ENCODE measurements around the gene MTAP.

The MTAP gene

DNA sequence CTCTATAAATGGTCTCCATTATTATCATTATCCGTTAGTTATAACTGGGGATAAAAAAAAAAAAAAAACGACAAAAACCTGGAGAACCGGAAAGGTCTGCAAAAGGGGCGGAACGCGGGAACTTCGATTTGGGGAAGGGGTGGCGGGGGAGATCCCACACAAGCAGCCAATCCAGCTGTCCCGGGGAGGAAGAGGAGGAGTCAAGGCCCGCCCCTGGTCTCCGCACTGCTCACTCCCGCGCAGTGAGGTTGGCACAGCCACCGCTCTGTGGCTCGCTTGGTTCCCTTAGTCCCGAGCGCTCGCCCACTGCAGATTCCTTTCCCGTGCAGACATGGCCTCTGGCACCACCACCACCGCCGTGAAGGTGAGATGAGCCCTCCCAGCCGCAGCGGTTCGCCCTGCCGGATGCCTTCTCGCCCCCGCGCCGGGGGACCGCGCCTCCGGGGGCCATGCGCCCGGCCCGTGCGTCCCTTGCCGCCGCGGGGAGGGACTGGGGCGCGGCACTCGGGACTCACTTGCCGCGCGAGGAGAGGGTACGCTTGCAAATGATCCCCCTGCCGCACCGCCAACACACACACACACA lies at the start of gene MTAP:
Gene MTAP (plus strand): TSS at position 219 of the 583 bp plus-strand sequence. CDS start 113 bp downstream, at position 332.
- DNase-seq (ENCODE audit: low read depth in 1 of 2, low spot score in 1 of 2), result peak; percentile 36 to 47

DNA sequence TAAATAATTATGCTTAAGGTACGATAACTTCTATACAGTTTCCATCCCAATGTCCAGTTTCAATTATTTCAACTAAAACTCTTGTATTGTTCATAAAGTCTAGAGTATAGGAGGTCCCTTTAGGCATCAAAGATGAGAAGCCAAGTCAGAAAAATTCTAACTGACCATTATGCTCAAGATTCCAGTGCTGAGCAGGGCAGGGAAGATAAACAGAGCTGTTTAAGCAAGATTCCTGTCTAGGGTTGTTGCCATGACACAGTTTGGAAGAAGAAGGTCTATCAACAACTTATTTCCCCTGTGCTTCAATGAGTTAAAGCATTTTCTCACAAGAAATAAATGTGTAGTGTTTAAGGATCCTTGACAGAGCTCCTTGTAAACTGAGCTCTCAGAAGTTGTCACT lies 48.9 kb upstream of the MTAP start:
- DNase-seq (ENCODE audit: low read depth in 1 of 2, low spot score in 1 of 2), result no peak

DNA sequence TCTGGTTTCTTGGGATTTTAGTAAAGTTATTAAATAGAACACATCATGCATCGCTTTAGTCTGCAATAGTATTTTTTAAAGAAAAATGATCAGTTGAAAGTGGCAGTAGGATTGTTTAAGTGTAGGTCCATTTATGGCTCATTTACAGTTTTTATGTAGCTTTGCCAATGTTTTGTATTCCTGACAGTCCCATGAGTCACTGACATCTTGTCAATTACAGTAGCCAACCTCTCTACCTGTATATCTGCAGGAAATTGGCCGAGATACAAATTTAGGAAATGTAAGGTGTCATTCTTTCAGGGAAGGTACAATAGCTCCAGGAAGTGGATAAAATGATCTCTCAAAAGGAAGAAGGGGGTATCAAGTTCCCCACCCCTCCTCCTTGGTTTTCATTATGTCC lies 47.7 kb upstream of the MTAP start:
- no peak for DNase-seq (ENCODE audit: low read depth in 1 of 2, low spot score in 1 of 2)

DNA sequence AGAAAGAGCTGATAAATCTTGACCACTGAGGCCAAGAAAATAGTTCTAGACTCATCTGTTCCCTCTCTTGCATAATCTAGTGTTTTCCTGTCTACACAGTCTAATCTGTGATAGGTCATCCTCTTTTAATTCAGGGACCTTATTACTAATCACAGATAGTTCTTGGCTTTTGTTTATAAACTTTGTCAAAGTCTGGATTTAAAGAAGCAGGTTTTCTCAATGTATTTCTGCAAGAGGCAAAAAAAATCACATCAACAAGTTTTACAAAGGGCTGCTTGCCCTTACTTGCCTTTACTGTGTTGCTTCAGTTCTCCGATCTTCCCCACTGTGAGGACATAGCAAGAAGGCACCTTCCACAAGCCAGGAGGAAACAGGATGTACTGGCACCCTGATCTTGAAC lies 43.9 kb upstream of the MTAP start:
- DNase-seq (ENCODE audit: low read depth in 1 of 2, low spot score in 1 of 2), result no peak

DNA sequence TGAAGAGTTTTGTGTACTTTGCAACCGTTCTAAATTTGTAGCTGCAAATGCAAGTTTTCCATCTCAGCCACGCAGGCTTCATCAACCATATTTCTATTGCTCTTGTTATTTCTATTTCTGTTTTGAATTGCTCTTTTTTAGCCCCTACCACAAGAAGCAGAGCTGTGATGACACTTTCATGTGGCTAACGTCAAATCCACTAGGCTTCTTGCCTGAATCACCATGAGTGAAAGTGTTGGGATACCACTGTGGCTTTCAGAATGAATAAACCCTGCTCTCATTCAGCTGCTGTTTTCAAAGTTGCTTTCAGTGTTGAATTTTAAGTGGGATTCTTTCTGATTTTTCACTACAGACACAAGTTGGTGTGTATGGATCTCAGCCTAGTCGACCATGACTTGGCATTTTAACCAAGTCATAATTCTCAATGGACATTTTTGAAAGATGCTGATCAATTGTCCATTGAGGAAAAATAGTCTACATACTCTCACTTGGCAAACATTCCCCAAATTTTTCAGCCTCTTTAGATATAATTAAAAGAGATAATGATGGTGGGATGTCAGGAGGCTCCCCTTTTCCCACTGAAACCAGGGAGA lies 41.0 kb upstream of the MTAP start:
- no peak for DNase-seq (ENCODE audit: low read depth in 1 of 2, low spot score in 1 of 2)

DNA sequence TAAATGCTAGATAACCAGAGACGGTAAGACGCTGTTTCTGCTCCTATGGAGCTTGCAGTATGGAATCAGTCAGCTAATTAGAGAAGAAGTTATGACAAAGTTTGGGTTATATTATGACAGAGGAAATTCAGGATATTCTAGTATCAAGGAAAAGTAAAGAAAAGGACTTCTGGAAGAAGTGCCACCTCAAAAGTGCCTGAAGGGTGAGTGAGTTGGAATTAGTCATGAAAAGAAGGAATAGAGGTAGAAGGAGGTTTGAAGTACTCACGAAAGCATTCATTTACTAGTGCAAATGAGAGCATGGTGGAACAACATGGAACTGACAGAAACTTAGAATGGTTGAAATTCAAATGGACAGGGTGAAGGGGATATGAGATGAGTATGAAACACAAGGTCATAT lies 40.4 kb upstream of the MTAP start:
- DNase-seq (ENCODE audit: low read depth in 1 of 2, low spot score in 1 of 2), result no peak

DNA sequence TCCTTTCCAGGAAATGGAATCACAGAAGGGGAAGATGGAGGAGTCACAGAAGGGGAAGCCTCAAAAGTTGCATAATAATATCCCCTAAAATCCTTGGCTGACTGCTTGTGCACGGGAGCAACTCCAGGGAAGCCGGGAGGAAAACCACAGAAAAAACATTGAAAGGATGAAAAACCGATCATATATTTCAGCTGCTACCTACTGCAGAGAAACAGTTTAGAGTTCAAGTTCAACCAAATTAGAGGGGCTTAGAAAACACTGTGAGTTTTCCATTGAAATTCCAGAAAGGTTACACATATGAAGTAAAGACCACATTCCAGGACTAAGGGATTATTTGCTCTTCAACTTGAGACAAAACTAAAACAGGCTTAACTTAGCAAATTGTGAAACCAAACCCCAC lies 37.6 kb upstream of the MTAP start:
- no peak for DNase-seq (ENCODE audit: low read depth in 1 of 2, low spot score in 1 of 2)

DNA sequence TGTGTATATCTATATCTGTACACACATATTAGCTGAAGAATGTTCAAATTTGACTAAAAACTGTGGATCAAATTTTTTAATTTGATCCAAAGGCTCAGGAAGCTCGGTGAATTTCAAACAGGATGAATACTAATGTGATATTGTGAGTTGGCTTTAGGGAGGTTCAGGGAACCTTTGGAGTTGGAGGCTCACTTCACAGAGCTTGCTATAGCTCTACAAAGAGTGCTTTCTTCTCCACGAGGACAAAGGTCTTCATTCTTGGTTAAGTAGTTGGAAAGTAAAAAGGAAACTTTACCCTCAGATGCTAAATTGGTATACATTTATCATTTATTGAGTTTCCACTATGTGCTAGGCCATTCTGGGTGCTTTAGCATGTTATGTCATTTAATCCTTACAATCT lies 36.3 kb upstream of the MTAP start:
- no peak for DNase-seq (ENCODE audit: low read depth in 1 of 2, low spot score in 1 of 2)

DNA sequence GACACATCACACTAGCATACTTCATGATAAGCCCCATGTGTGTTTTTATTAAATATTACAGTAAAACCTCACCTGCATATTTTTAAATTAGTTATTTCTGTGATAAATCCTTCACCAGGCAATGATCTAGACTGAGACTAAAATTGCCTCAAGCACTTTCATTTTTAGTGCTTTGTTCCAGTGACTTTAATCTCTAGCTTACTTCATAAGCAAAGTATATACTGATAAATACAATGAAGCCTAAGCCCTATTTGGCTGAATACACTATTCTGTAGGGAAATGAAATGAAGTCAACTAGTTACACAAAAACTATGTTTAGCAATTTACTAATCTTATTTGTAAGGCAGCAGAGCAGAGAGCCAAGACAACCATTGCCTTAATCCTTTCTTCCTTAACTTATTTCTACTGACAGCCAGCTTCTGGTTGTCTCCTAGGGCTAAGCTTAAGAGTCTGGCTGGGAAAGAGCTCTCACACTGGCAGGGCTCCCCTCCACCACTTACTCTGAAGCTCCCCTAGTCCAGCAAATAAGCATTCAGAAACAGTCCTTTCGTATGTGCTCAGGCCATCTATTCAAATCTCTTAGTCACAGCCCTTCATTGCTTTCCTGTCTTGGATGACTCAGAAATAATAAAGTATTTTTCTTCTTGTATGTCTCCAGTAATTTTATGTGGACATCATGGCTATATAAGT lies 31.4 kb upstream of the MTAP start:
- DNase-seq (ENCODE audit: low read depth in 1 of 2, low spot score in 1 of 2), result no peak

DNA sequence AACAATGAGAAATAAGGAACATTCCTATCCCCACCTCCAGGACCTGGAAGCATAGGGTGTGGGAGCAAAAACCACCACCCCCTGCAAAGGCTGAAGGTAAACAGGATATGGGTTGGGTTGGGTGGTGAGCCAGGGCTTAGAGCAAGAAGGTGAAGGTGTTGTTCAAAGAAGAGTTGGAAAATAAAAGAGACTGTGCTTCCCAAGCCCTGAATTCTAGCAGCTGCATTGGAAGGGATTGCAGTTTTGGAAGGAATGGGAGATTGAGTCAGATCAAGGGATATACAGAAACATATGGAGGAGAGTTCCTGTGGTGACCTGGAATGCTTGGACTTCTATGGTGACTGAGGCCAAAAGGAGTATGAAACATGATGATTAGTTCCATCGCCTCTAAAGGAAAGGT lies 24.7 kb upstream of the MTAP start:
- DNase-seq (ENCODE audit: low read depth in 1 of 2, low spot score in 1 of 2), result no peak

DNA sequence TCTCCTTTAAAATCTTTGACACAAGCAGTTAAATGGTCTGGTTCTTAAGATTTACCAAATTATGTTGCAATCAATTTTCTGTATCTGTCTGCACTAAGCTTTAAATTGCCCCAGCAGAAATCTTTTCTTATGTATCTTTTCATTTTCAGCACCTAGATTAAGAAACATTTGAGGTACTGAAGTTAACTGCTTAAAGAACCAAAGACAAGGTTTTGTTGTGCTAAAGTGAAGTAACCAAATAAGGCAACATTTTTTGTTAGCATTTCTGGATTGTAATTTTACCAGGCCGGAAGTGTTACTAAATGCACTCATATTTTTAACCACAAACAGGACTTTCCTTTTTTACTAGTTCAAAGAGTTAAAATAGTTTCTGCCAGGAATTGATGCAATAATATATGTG lies 24.1 kb upstream of the MTAP start:
- DNase-seq (ENCODE audit: low read depth in 1 of 2, low spot score in 1 of 2), result no peak

DNA sequence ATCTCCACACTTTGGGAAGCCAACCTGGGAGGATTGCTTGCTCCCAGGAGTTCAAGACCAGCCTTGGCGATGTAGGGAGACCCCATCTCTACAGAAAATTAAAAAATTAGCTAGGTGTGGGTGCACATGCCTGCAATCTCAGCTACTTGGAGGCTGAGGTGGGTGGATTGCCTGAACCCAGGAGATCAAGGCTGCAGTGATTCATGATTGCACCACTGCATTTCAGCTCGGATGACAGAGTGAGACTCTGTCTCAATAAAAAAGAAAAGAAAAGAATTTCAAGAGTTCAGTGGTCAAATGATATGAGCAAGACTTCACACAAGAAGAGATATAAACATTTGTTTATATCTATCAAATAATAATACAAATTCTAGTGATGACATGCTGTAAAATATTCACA lies 23.0 kb upstream of the MTAP start:
- no peak for DNase-seq (ENCODE audit: low read depth in 1 of 2, low spot score in 1 of 2)

DNA sequence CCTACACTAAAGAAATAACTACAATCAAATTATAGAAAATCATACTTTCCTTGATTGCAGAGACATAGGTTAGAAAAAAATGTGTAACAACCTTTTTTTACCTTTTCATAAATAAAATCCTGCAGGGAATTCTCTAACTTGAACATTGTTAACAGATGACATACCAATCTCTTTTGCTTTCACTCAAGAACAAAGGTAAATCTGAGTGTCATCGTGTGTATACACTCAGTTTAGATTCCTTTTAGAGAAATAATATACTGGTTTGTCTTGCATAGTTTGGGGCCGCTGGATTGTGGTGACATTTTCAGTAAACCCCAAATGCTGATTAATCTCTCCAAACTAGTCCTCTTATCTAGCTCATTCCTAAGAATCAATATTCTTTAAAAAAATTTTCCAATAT lies 20.8 kb upstream of the MTAP start:
- no peak for DNase-seq (ENCODE audit: low read depth in 1 of 2, low spot score in 1 of 2)

DNA sequence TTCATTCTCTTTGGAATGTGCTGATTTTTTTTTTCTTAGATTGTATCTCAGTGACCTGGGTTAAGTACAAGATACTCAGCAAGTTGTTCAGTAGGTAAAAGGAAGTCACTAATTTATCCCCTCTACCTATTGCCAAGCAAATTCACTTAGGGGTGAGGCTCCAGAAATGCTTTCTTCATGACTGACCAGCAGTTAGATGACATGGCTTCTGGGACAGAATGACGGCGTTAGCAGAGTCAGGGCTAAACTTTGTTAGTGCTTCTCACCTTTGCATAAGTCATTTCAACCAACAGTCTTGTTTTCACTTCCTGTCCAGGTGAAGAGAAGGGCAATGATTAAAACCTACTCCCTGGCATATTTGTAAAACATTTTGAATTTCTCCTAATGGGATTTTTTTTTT lies 20.2 kb upstream of the MTAP start:
- no peak for DNase-seq (ENCODE audit: low read depth in 1 of 2, low spot score in 1 of 2)

DNA sequence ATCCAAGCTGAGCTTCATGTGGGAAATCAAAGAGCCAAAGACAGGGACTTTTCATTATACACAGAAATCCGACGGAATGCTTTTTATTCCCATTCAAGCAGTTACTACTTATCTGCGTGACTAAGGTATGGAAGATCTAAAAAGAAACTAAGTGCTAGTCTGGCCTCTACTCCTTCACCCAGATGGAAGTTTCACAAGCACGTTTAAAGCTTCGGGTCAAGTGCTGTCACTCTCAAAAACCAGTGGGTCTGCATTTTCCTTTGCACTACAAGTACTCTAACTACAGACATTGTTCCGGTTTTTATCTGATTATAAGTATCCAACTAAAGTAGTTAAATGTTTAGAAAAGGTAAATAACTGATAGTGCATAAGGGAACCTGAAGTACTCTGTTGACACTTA lies 13.7 kb upstream of the MTAP start:
- no peak for DNase-seq (ENCODE audit: low read depth in 1 of 2, low spot score in 1 of 2)

DNA sequence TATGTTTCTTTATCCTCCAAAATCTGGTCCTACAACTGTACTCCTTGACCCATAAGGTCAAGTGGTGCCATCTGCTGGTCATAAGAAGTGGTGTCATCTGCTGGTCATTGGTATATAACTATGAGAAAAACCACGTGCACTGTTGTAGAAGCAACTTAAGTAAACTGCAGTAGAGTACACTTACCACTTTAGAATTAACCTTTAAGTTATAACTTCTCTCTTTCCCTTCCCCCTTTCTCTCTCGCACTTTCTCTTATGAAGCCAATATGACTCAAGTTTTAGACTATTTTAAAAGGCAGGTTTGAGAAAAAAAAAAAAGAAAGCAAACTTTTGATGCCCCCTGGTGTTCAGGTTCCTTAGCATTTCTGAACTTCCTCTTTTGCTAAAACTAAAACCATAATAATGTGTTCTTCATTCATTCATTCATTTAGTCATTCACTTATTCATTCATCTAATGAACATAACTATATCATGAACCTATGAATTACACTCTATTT lies 12.8 kb upstream of the MTAP start:
- DNase-seq (ENCODE audit: low read depth in 1 of 2, low spot score in 1 of 2), result no peak

DNA sequence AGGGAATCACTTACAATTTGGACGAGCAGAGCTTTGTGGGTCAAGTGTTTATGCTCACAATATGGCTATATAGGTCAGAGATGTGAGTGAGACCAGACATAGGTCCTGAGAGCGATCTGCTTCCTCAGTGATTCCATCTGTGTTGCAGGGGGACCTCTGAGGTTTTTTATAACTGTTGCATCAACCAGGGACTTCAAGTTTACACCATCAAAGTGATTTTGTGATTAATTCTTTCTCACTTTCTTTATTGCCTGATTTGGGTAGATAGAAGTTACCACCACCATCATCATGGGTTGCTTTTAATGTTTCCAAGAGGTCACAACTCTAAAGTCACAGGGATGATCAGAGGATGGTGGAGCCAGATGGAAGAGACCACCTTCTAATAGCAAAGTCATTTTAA lies 7.0 kb upstream of the MTAP start:
- no peak for DNase-seq (ENCODE audit: low read depth in 1 of 2, low spot score in 1 of 2)

DNA sequence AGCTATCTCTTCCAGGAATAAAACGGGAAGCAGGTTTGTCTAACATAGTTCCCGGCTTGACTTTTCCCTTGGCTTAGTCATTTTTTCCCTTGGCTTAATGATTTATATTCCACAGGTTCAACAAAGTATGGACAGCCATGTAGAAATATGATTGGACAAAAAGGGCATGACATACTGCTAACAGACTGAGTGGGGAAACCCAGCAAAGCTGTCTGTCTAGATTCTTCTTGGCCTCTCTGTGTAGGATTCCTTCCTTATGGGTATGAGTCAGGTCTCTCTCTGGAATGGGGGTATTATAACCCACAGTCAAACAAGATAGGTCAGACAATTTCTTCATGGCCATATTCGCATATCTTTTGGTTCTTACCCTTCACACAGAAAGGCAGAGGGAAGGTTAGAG lies 5.7 kb upstream of the MTAP start:
- no peak for DNase-seq (ENCODE audit: low read depth in 1 of 2, low spot score in 1 of 2)

DNA sequence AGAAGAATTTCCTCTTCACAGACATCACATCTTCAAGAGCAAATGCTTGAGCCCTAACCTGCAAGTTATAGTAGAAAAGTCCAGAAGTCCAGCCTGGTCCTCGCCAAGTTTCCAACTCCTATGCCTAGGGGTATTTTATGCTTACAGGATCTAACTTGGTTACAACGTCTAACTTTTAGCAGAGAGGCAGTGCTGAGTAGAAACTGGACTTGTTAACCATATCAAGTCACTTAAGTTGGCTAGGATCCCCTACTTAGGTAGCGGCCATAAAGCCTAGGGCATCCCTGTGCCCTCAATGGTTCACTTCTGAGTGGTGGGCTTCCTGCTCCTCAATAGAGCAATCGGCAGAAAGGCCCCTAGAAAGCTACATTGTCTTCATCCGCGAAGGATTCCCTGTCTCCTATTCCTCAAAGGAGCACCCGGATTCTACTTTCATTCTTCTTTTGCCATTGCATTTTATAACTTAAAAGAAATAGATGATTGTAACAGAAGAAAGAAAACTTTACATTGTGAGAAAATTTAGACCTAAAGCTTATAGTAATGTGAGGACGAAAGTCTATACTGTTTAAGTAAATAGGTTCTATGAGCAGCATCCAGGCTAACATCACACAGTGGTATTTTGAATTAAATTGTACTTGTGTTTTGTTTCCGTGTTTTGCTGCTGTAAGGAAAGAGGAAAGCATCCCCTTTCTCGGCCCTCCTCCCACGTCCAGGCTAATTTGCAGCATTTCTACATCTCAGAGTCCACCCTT lies 1.3 kb upstream of the MTAP start:
- DNase-seq (ENCODE audit: low read depth in 1 of 2, low spot score in 1 of 2), result no peak

DNA sequence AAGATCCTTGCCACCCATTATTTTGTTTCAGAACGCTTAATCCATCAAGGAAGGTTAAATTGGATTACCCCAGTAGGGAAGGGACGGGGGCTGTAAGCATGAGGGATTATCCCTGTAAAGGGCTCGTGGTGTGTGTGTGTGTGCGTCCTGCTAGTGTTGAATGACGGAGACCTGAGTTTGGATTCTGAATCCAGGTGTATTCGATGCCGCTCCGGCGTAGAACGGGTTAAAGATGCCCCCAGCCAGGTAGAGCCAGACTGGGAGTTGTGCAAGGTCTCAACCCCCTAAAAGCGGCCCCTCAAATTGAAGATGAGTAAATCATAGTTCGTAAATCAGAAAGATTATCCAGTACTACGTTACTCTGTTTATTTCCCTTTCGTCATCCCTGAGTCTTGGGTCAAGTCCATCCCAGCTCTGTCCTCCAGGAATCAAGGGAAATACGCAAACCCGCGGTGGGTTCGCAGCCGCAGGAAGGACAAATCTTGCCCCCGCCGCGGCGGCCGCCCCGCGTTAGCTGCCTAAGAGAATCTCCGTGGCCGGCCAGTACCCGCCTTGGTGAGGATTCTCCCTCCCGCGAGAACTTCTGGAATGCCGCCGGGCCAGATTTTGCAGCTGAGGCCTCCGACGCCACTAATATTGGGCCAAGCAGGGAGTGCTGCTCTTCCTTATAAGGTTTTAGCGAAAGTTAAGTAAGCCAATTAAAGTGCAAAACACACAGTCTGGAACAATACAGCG lies 586 bp upstream of the MTAP start:
- DNase-seq (ENCODE audit: low read depth in 1 of 2, low spot score in 1 of 2), result no peak

DNA sequence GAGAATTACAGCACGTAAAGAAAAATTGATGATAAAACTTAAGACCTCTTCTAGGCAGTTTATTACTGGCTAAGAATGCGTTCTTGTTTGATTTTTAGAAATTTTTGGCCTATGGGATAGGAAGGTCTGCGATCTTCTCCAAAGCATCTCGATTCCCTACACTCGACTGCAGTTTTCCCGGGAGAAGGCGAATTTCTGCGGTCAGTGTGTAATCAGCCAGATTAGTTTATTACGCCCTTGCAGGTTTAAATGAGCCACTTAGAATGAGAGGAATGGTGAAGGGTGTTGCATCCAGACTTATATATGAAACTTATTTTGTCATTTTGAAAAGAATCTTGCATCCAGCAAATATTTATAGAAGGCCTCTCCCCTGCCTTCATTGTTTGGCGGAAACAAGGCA lies 1.2 kb downstream of the MTAP start:
- no peak for DNase-seq (ENCODE audit: low read depth in 1 of 2, low spot score in 1 of 2)

Data from activated T-helper 1 cell treated with anti-CD3 and anti-CD28 coated beads, Interleukin-2, amount 50 U/mL, for 16 hours (primary cell).